H1 (cell line): ENCODE data around the gene MTAP. TPM values are rescaled to one million over a fixed set of nuclear protein-coding genes. Genes with fewer than 3 reads are reported as not detected.

Source experiments
- CTCF ChIA-PET: fragments of 300-600 bp; sonication (Branson Sonifier 250); formaldehyde crosslinking; loops from one replicate; lab custom pipeline; 2021; ENCODE audit not compliant: partially characterized antibody; lab: Charles Lee
- POLR2A ChIA-PET: fragments of 300-600 bp; sonication (Branson Sonifier 250); formaldehyde crosslinking; loops from one replicate; lab custom pipeline; 2021; ENCODE audit warnings: inconsistent platforms; ENCODE audit not compliant: partially characterized antibody; lab: Charles Lee
- DNase-seq, 2 experiments: peaks; one replicate each; pipeline versions ENCODE4 v3.0.0 to v3.0.0-alpha.2; 2010 to 2022; ENCODE audit warnings: low spot score in 2 of 2, low read depth in 1 of 2, mixed read lengths in 1 of 2
- FAIRE-seq: peaks from 2 replicates; lab custom pipeline; 2011; peaks lifted over from hg19 to GRCh38; lab: Jason Lieb, UNC
- H2AFZ ChIP-seq: 2 replicates; pipeline ENCODE4 v1.8.1; 2012; ENCODE audit warnings: low read length, inconsistent platforms
- H2AK5ac ChIP-seq: 2 replicates; pipeline ENCODE4 v1.6.1; 2013; ENCODE audit warnings: low read depth, low read length
- H2BK120ac ChIP-seq: replicated peaks from 2 replicates; pipeline ENCODE3; 2013; ENCODE audit warnings: low read depth, low read length, inconsistent platforms
- H2BK12ac ChIP-seq: 2 replicates; pipeline ENCODE4 v1.6.1; 2013; ENCODE audit warnings: low read depth, low read length
- H2BK15ac ChIP-seq: 2 replicates; pipeline ENCODE4 v1.6.1; 2013; ENCODE audit warnings: low read length
- H2BK20ac ChIP-seq: 2 replicates; pipeline ENCODE4 v1.6.1; 2013; ENCODE audit warnings: low read length
- H2BK5ac ChIP-seq: 2 replicates; pipeline ENCODE4 v1.6.1; 2013; ENCODE audit warnings: low read depth, low read length
- H3K14ac ChIP-seq: 2 replicates; pipeline ENCODE4 v1.6.1; 2013; ENCODE audit warnings: inconsistent platforms; ENCODE audit not compliant: insufficient read length
- H3K18ac ChIP-seq: 2 replicates; pipeline ENCODE4 v1.6.1; 2013; ENCODE audit warnings: low read length; ENCODE audit errors: extremely low read depth
- H3K23ac ChIP-seq: 2 replicates; pipeline ENCODE4 v1.6.1; 2013; ENCODE audit warnings: inconsistent platforms; ENCODE audit not compliant: insufficient read length
- H3K23me2 ChIP-seq: 2 replicates; pipeline ENCODE4 v1.6.1; 2013; ENCODE audit warnings: low read depth, low read length
- H3K27ac ChIP-seq: 2 replicates; pipeline ENCODE4 v1.6.1; 2011; ENCODE audit warnings: low read depth, low read length, inconsistent platforms
- H3K27me3 ChIP-seq, 4 experiments: replicated peaks in 1 of 4; 1 replicate in 1 of 4; 2 replicates in 3 of 4; pipeline versions ENCODE4 v1.6.1 to v1.8.1; 2011 to 2013; ENCODE audit warnings: low read length in 3 of 4, mild to moderate bottlenecking in 3 of 4, inconsistent platforms in 2 of 4, mixed read lengths in 2 of 4, moderate library complexity in 1 of 4; ENCODE audit not compliant: control insufficient read depth in 3 of 4, insufficient read depth in 3 of 4; ENCODE audit errors: extremely low read depth in 1 of 4
- H3K36me3 ChIP-seq, 4 experiments: 2 replicates each; pipeline versions ENCODE4 v1.6.1 to v1.8.1; 2011 to 2013; ENCODE audit warnings: mild to moderate bottlenecking in 4 of 4, low read length in 3 of 4, moderate library complexity in 2 of 4, control low read depth in 1 of 4, inconsistent platforms in 1 of 4; ENCODE audit not compliant: insufficient read depth in 4 of 4, control insufficient read depth in 2 of 4
- H3K4ac ChIP-seq: replicated peaks from 2 replicates; pipeline ENCODE3; 2013; ENCODE audit warnings: low read length, low read depth, mixed read lengths, inconsistent platforms; ENCODE audit not compliant: insufficient read length
- H3K4me1 ChIP-seq, 4 experiments: replicated peaks in 1 of 4; 1 replicate in 1 of 4; 2 replicates in 3 of 4; pipeline versions ENCODE4 v1.6.1 to v1.8.1; 2011 to 2013; ENCODE audit warnings: low read length in 3 of 4, inconsistent platforms in 2 of 4, mixed read lengths in 1 of 4; ENCODE audit not compliant: insufficient read depth in 4 of 4, control insufficient read depth in 3 of 4
- H3K4me2 ChIP-seq, 2 experiments: 2 replicates each; pipeline versions ENCODE4 v1.6.1 to v1.8.1; 2011 to 2013; ENCODE audit warnings: low read depth in 2 of 2, low read length in 2 of 2, control low read depth in 1 of 2, inconsistent platforms in 1 of 2, mild to moderate bottlenecking in 1 of 2; ENCODE audit not compliant: insufficient read depth in 1 of 2
- H3K4me3 ChIP-seq, 4 experiments: fragments of 200-600, 300-600 bp in 1 of 4; sonication (generic), shearing (Covaris generic), sonication (Bioruptor Twin) in 1 of 4; 2 replicates each; pipeline versions ENCODE4 v1.5.1 to v1.8.1; 2011 to 2016; ENCODE audit warnings: low read length in 4 of 4, low read depth in 3 of 4, control low read depth in 2 of 4, inconsistent platforms in 2 of 4, mild to moderate bottlenecking in 2 of 4, mixed read lengths in 1 of 4, moderate library complexity in 1 of 4; ENCODE audit not compliant: insufficient read depth in 2 of 4; ENCODE audit errors: extremely low read depth in 1 of 4
- H3K56ac ChIP-seq: replicated peaks from 2 replicates; pipeline ENCODE3; 2013; ENCODE audit warnings: low read depth, mild to moderate bottlenecking, mixed read lengths, low read length, inconsistent platforms; ENCODE audit not compliant: insufficient read length
- H3K79me1 ChIP-seq: 2 replicates; pipeline ENCODE4 v1.6.1; 2013; ENCODE audit warnings: low read depth, low read length, control low read depth
- H3K79me2 ChIP-seq, 2 experiments: 2 replicates each; pipeline versions ENCODE4 v1.6.1 to v1.8.1; 2012 to 2013; ENCODE audit warnings: low read length in 2 of 2, mild to moderate bottlenecking in 2 of 2, inconsistent platforms in 1 of 2; ENCODE audit not compliant: insufficient read depth in 2 of 2, control insufficient read depth in 1 of 2
- H3K9ac ChIP-seq, 4 experiments: replicated peaks in 1 of 4; 1 replicate in 1 of 4; 2 replicates in 3 of 4; pipeline versions ENCODE4 v1.6.1 to v1.8.1; 2011 to 2013; ENCODE audit warnings: low read depth in 3 of 4, low read length in 3 of 4, control low read depth in 2 of 4, mild to moderate bottlenecking in 2 of 4, moderate library complexity in 2 of 4, inconsistent platforms in 1 of 4; ENCODE audit errors: extremely low read depth in 1 of 4
- H3K9me3 ChIP-seq, 2 experiments: 2 replicates each; pipeline versions ENCODE4 v1.6.1 to v1.8.1; 2012 to 2013; ENCODE audit warnings: mild to moderate bottlenecking in 2 of 2, moderate library complexity in 2 of 2, control low read depth in 1 of 2, inconsistent platforms in 1 of 2, low read depth in 1 of 2, low read length in 1 of 2, mixed read lengths in 1 of 2; ENCODE audit not compliant: insufficient read depth in 2 of 2
- H4K20me1 ChIP-seq, 2 experiments: replicated peaks in 1 of 2; 2 replicates each; pipeline versions ENCODE3 to v1.8.1; 2011 to 2013; ENCODE audit warnings: inconsistent platforms in 2 of 2, low read length in 2 of 2, mild to moderate bottlenecking in 1 of 2; ENCODE audit not compliant: insufficient read depth in 2 of 2, control insufficient read depth in 1 of 2
- H4K5ac ChIP-seq: 2 replicates; pipeline ENCODE4 v1.6.1; 2013; ENCODE audit warnings: low read length, low read depth, mixed read lengths, inconsistent platforms; ENCODE audit not compliant: insufficient read length
- H4K8ac ChIP-seq: 2 replicates; pipeline ENCODE4 v1.8.0; 2013; ENCODE audit warnings: mild to moderate bottlenecking, moderate library complexity, low read length, inconsistent platforms; ENCODE audit not compliant: insufficient read depth; ENCODE audit errors: extremely low read depth
- H4K91ac ChIP-seq: replicated peaks from 2 replicates; pipeline ENCODE3; 2013; ENCODE audit warnings: low read length, mixed read lengths, inconsistent platforms; ENCODE audit not compliant: insufficient read length
- BACH1 ChIP-seq: IDR thresholded peaks from 2 replicates; pipeline ENCODE4 v1.6.1; 2012; ENCODE audit warnings: low read length, improper control_type of control experiment
- CEBPB ChIP-seq: IDR thresholded peaks from 2 replicates; pipeline ENCODE4 v1.6.1; 2012; ENCODE audit warnings: low read depth, low read length
- GTF2F1 ChIP-seq: IDR thresholded peaks from 2 replicates; pipeline ENCODE4 v1.6.1; 2012; ENCODE audit warnings: low read depth, low read length, improper control_type of control experiment, borderline replicate concordance
- HDAC6 ChIP-seq: IDR thresholded peaks from one replicate; pipeline ENCODE4 v1.7.1; 2012; ENCODE audit warnings: low read depth, mild to moderate bottlenecking, inconsistent platforms, low read length, moderate library complexity
- KDM5A ChIP-seq: fragments of 200-600 bp; IDR thresholded peaks from 2 replicates; pipeline ENCODE4 v1.7.1; 2012; ENCODE audit warnings: mild to moderate bottlenecking, low read length, inconsistent platforms, mixed read lengths
- MAFK ChIP-seq: IDR thresholded peaks from 2 replicates; pipeline ENCODE4 v1.6.1; 2012; ENCODE audit warnings: low read depth, mild to moderate bottlenecking, improper control_type of control experiment, low read length
- NANOG ChIP-seq: IDR thresholded peaks from 2 replicates; pipeline ENCODE4 v1.6.1; 2011; ENCODE audit warnings: low read length, low read depth, mild to moderate bottlenecking, inconsistent platforms; ENCODE audit not compliant: insufficient read depth, poor library complexity, severe bottlenecking
- POLR2AphosphoS5 ChIP-seq: IDR thresholded peaks from 2 replicates; pipeline ENCODE4 v1.6.1; 2011; ENCODE audit warnings: low read depth, low read length
- SUZ12 ChIP-seq: fragments of 200-600 bp; sonication (generic); IDR thresholded peaks from 2 replicates; pipeline ENCODE4 v1.6.1; 2012; ENCODE audit warnings: mild to moderate bottlenecking, inconsistent platforms, low read length, moderate library complexity, mixed read lengths
- TEAD4 ChIP-seq: IDR thresholded peaks from 2 replicates; pipeline ENCODE4 v1.6.1; 2012; ENCODE audit warnings: low read depth, low read length, inconsistent platforms, mixed read lengths
- WGBS, 2 experiments: shearing (Covaris generic) in 1 of 2; methylation state at CpG; one replicate each; pipeline versions ENCODE4 v1.1.6 to v1.1.7; 2013 to 2015; ENCODE audit warnings: low lambda C conversion rate in 2 of 2, mixed read lengths in 2 of 2, inconsistent platforms in 1 of 2, low coverage in 1 of 2, missing lambda C conversion rate in 1 of 2; ENCODE audit not compliant: insufficient replicate concordance in 2 of 2, insufficient coverage in 1 of 2, insufficient read length in 1 of 2; ENCODE audit errors: extremely low coverage in 1 of 2, missing lambda C conversion rate in 1 of 2; 5-methylcytosine and 5-hydroxymethylcytosine counted together
- polyA plus RNA-seq, 7 experiments: library from polyadenylated mRNA; depleted of rRNA in 3 of 7; stranded (reverse) in 5 of 7; unstranded in 2 of 7; fragments of >200 nt in 5 of 7; fragments of 200-250 nt in 2 of 7; gene quantifications; 1 replicate in 5 of 7; 2 replicates in 1 of 7; 4 replicates in 1 of 7; pipeline versions ENCODE4 v1.2.1 to v1.2.3, GENCODE V29; 2011 to 2013; ENCODE audit warnings: missing spikeins in 2 of 7, mixed read lengths in 2 of 7
- total RNA-seq: library from RNA; stranded (reverse); fragmentation: NEBNext Ultra II Directional; extraction: Animal tissue kit (Norgen Biotek cat#: 25700); gene quantifications from 2 replicates; pipeline ENCODE4 v1.2.1, GENCODE V29; 2021

The MTAP gene
- total and polyA plus RNA-seq, 2 of the 8 experiments (the other 6 are each of a cell fraction or from before 2014, with no cell fraction given), result 16.4 to 100 TPM

DNA sequence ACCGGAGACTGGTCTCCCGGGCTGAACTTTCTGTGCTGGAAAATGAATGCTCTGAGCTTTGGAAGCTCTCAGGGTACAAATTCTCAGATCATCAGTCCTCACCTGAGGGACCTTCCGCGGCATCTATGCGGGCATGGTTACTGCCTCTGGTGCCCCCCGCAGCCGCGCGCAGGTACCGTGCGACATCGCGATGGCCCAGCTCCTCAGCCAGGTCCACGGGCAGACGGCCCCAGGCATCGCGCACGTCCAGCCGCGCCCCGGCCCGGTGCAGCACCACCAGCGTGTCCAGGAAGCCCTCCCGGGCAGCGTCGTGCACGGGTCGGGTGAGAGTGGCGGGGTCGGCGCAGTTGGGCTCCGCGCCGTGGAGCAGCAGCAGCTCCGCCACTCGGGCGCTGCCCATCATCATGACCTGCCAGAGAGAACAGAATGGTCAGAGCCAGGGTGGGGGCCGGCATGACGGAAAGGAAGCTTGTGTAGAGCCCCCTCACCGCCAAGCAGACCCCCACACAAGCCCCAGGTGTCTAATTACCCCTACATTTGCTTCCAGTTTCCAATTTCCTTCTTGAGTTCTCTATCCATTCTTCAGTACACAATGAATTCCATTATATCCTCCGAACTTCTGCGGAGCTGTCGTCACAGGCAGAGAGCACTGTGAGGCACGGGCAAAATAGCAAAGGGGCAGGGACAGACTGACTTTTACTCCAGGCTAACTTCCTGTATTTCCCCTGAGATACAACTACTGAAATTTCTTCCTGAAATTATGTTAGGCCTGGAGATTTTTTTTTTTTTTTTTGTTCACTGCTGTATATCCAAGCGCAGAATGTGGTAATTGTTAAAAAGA lies 168.6 kb downstream of the MTAP start:
- Histone ChIP-seq H3K4me2 (peak overlapping the region; percentile 53 to 61), H3K9me3 (0 out of 4 replicates have a peak, but pooled peaks cover 0 to 3% of the 10 kb centered on the region in 2 experiments), H2BK5ac (no peak overlapping the region), H3K56ac (no peak overlapping the region), H2BK20ac (no peak overlapping the region), H3K36me3 (peaks cover 0 to 8% (median 0%) of the 10 kb centered on the region in 4 experiments; a peak in 2 of 8 replicates), H3K27me3 (peaks cover 76 to 98% (median 89%) of the 10 kb centered on the region in 4 experiments), H2AK5ac (no peak overlapping the region), H3K9ac (no peak overlapping the region), H2BK15ac (no peak overlapping the region), H3K18ac (no peak overlapping the region), H4K91ac (no peak overlapping the region), H3K4me3 (peak overlapping the region in 3 of 4 experiments; percentile 14 to 34 (median 26); a peak in 4 of 8 replicates), H4K8ac (no peak overlapping the region; the same call in 1 of the 2 replicates), H3K79me1 (no peaks in the 10 kb centered on the region), H3K4me1 (peaks cover 11 to 21% (median 12%) of the 10 kb centered on the region in 4 experiments), H3K79me2 (no peaks in the 10 kb centered on the region), H4K5ac (no peak overlapping the region), H3K23me2 (peaks cover 8% of the 10 kb centered on the region; the same call in 1 of the 2 replicates), H3K23ac (no peak overlapping the region), H4K20me1 (peaks cover 15 to 33% of the 10 kb centered on the region in 2 experiments), H3K27ac (no peak overlapping the region), H3K14ac (no peak overlapping the region), H2BK120ac (no peak overlapping the region), H2BK12ac (no peak overlapping the region; the same call in 1 of the 2 replicates), H3K4ac (no peak overlapping the region), H2AFZ (no peak overlapping the region)
- CTCF ChIA-PET, result interaction anchor here (0.6 to 7.4 kb wide), 12 partner anchors 12 to 1858 kb away, joined by 3 to 57 read pairs (median 4); partner anchors contain the start of genes CDKN2A, CDKN2B and CDKN2B-AS1
- DNase-seq, result peak in 1 of 2 experiments; percentile 64
- POLR2A ChIA-PET, result interaction anchor here (0.6 to 1.3 kb wide), 4 partner anchors 12 to 168 kb away, joined by 3 to 5 read pairs (median 3); no protein-coding TSS in a partner anchor
- 3% methylated on average over 45 of the region's 45 CpGs; no CpG with 5 or more reads in 1 of the 2 experiments for WGBS, 2 experiments
- FAIRE-seq, result no peak
- TF ChIP-seq CEBPB, result no peak
- TF ChIP-seq SUZ12, result peak; percentile 100
- TF ChIP-seq BACH1, result no peak
- TF ChIP-seq GTF2F1, result no peak
- TF ChIP-seq HDAC6, result no peak
- TF ChIP-seq MAFK, result no peak
- TF ChIP-seq KDM5A, result no peak
- no peak for TF ChIP-seq POLR2AphosphoS5
- TF ChIP-seq NANOG, result no peak
- no peak for TF ChIP-seq TEAD4
